Stomach smooth muscle (tissue), 2 donors: ENCODE data around the gene TBKBP1.
A peak's percentile ranks its signal among the peaks of the same experiment; 100 is the strongest.

ENCODE experiments used
- H3K27ac ChIP-seq: one replicate; pipeline ENCODE4 v1.7.0; 2013; ENCODE audit warnings: mild to moderate bottlenecking, low read length, inconsistent platforms
- H3K27me3 ChIP-seq, 2 donors: one replicate each; pipeline ENCODE4 v1.7.0; 2013; ENCODE audit warnings: low read length in 2 of 2; ENCODE audit not compliant: insufficient read depth in 2 of 2, control insufficient read depth in 1 of 2
- H3K36me3 ChIP-seq, 2 donors: one replicate each; pipeline ENCODE4 v1.7.0; 2013; ENCODE audit warnings: low read length in 2 of 2; ENCODE audit not compliant: control insufficient read depth in 2 of 2, insufficient read depth in 2 of 2
- H3K4me1 ChIP-seq: one replicate; pipeline ENCODE4 v1.7.0; 2013; ENCODE audit warnings: low read length; ENCODE audit not compliant: control insufficient read depth, insufficient read depth
- H3K4me3 ChIP-seq, 2 donors: one replicate each; pipeline ENCODE4 v1.7.0; 2013; ENCODE audit warnings: low read length in 2 of 2
- H3K9ac ChIP-seq, 2 donors: one replicate each; pipeline ENCODE4 v1.7.0; 2013; ENCODE audit warnings: low read length in 2 of 2, mild to moderate bottlenecking in 1 of 2
- H3K9me3 ChIP-seq, 2 donors: one replicate each; pipeline ENCODE4 v1.7.0; 2013; ENCODE audit warnings: low read length in 2 of 2; ENCODE audit not compliant: control insufficient read depth in 2 of 2
- donor health status: healthy.
- donor health status: Pancreatic carcinoma.

The TBKBP1 gene

DNA sequence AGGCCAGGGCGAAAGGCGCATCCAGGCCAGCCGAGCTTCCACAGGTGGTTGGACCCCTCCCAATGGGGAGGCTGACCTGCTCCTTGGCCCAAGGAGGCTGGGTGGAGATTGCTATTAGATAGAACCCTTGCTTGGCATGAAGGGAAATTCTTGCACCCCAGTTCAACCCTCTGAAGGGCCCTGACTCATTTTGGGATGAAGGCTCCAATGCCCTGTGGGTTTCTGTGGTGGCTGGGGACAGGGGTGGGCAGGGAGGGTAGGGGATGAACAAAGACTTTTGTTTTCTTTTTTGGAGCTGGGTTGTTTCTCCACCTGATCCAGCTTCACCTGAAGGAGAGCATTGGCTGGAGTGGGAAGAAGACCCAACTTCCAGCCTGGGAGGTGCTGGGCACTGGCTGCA, 22.4 kb downstream of the TBKBP1 start:
- peaks cover 41 to 51% of the 10 kb centered on the region in 2 donors for H3K27me3 ChIP-seq
- H3K4me3 ChIP-seq: no peak overlapping the region
- no peaks in the 10 kb centered on the region for H3K9me3 ChIP-seq
- peaks cover 7% of the 10 kb centered on the region for H3K4me1 ChIP-seq
- H3K9ac ChIP-seq: no peak overlapping the region
- H3K36me3 ChIP-seq: no peaks in the 10 kb centered on the region
- no peak overlapping the region for H3K27ac ChIP-seq

DNA sequence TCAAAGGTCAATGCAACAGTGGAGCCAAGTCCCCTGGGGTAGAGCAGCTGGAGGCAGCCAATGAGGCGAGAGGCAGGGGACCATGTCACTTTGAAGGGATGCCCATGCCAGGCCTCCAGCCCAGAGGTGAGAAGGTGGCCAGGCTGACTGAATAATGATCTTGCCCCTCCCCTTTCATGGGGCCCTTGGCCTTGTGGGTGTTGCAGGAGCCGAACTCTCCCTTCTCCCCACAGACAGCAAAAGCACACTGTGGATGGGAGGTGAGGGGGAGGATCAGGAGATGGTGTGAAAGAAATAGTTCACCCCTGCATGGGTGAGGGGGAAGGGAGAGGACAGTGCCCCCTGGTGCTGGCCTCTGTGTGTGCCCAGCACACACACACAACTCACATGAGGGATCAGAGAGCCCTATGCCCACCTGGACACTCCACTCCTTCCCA, 23.3 kb downstream of the TBKBP1 start:
- Histone ChIP-seq H3K27me3 (peaks cover 50 to 60% of the 10 kb centered on the region in 2 donors), H3K9me3 (no peaks in the 10 kb centered on the region), H3K4me1 (peaks cover 7% of the 10 kb centered on the region), H3K9ac (no peak overlapping the region), H3K27ac (no peak overlapping the region), H3K4me3 (no peak overlapping the region), H3K36me3 (no peaks in the 10 kb centered on the region)

DNA sequence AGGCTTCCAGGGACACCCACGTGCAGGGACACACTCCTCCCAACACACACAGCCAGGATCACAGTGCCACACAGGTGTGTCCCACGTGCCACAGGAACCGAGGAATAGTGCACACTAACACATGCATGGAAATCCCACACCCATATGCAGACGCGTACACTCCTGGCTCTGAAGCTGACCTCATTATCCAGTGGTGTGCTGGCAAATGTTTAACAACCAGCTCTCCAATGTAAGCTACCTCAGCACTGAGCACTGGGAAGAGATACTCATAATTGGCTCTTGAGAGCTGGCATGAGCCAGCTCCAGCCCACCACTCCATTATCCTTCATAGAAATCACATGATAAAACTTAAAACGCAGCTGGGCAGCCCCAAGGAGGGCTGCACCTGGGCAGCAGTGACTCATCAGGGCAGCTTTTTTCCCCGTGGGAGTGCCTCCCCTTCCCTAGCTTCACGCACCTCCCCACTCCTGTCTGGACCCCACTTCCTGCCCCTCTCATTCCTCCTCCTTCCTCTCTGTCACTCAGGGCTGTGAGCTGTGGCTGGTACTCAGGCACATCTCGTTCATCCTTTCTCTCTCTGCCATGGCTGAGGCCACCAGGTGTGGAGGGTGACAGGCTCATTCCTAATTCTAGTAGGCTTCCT, 24.1 kb downstream of the TBKBP1 start:
- Histone ChIP-seq H3K4me3 (no peak overlapping the region), H3K27ac (no peak overlapping the region), H3K4me1 (peaks cover 7% of the 10 kb centered on the region), H3K9me3 (no peaks in the 10 kb centered on the region), H3K9ac (no peak overlapping the region), H3K27me3 (peaks cover 55 to 61% of the 10 kb centered on the region in 2 donors), H3K36me3 (no peaks in the 10 kb centered on the region)

DNA sequence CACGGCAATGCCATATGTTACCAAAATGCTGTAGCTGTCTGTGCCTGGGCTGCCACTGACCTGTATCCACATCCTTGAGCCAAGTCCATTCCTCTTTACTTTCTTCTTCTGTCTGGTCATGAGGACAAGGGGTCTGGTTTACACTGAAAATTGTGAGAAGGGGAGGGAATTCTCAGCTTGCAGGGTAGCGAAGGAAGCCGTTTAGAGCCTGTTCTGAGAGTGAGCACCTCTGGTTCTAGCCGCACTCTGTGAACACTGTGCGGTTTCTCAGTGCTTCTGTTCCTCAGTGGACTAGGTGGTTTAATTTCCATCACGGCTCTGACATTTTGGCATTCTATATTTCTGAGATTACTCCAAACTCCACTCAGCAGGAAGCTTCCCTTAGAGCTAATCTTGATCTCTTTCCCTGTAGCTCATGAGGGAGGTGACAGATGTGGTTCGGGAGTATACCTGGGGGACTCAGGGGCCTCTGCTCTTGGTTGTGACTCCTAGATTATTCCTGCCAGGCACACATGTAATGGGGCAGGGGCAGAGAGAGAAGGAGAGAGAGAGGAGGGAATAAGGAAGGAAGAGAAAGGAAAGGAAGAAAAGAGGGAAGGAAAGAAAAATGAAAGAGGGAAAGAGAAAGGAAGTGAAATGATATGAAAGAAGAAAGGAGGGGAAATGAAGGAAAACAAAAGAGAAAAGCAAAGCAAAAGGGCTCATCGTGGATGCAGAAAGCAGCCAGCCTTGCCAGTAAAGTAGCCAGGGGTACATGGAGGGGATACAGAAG, 24.9 kb downstream of the TBKBP1 start:
- Histone ChIP-seq H3K27me3 (peaks cover 49 to 56% of the 10 kb centered on the region in 2 donors), H3K9ac (no peak overlapping the region), H3K4me3 (no peak overlapping the region), H3K9me3 (no peaks in the 10 kb centered on the region), H3K4me1 (peaks cover 7% of the 10 kb centered on the region), H3K36me3 (no peaks in the 10 kb centered on the region), H3K27ac (no peak overlapping the region)

DNA sequence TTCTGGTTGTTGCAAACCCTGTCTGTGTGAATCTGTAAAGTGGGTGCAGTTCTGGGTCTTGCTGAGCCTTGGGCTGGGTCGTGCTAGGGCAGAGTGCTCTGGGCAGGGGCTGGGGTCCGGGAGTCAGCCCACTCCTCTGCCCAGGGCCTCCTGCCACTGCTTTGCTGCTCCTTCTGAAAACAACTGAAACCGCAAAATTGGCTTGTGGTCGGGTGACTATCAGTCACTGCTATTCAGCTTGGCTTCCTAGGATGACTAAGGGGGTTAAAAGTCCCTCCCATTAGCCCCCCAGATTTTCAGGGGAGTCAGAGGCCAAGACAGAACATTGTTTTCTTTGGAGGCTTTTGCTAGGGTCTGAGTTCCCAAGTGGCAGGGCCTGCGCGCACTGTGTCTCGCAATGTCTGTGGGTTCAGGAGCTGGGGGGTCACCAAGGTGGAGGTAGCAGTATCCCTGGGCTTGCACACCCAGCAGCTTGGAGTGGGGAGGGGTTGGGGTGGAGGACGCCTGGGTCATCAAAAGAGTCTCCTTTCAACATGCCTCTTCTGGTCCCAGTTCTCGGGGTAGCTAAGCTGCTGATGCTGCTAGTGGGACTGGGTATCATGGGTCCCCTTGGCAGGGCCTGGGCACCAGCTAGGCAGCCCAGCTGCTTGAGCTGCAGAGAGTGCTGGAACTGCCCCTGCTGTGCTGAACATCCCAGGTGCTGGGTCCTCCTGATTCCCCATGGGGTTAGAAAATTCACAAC, 25.6 kb downstream of the TBKBP1 start:
- Histone ChIP-seq H3K9me3 (no peaks in the 10 kb centered on the region), H3K27me3 (peaks cover 51 to 57% of the 10 kb centered on the region in 2 donors)

DNA sequence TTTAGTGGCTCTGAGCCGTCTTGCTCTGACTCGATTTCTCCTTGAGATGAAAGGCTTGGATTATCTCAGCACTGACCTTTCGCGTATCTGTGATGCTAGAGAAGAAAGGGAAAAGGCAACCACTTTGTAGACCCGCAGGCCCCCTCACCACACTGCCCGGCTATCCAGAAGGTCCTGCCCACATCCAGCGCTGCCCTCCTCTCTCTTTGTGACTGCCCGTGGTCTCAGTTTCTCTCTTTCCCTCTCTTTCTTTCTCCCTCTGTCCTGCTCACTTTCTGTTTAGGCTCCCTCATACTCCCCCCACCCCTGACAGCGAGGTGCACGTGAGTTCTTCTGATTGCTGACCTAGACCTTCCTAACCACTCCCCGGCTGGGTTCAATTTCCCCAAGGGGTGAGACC, 26.2 kb downstream of the TBKBP1 start:
- peaks cover 50 to 55% of the 10 kb centered on the region in 2 donors for H3K27me3 ChIP-seq
- no peak overlapping the region for H3K27ac ChIP-seq
- no peaks in the 10 kb centered on the region for H3K9me3 ChIP-seq
- no peak overlapping the region for H3K9ac ChIP-seq
- H3K4me3 ChIP-seq: no peak overlapping the region
- peaks cover 7% of the 10 kb centered on the region for H3K4me1 ChIP-seq
- no peaks in the 10 kb centered on the region for H3K36me3 ChIP-seq

More for the DNA sequence above, 25.6 kb downstream of the TBKBP1 start:
- H3K9ac ChIP-seq: no peak overlapping the region
- H3K4me1 ChIP-seq: peaks cover 7% of the 10 kb centered on the region
- no peak overlapping the region for H3K4me3 ChIP-seq
- H3K27ac ChIP-seq: no peak overlapping the region
- H3K36me3 ChIP-seq: no peaks in the 10 kb centered on the region

DNA sequence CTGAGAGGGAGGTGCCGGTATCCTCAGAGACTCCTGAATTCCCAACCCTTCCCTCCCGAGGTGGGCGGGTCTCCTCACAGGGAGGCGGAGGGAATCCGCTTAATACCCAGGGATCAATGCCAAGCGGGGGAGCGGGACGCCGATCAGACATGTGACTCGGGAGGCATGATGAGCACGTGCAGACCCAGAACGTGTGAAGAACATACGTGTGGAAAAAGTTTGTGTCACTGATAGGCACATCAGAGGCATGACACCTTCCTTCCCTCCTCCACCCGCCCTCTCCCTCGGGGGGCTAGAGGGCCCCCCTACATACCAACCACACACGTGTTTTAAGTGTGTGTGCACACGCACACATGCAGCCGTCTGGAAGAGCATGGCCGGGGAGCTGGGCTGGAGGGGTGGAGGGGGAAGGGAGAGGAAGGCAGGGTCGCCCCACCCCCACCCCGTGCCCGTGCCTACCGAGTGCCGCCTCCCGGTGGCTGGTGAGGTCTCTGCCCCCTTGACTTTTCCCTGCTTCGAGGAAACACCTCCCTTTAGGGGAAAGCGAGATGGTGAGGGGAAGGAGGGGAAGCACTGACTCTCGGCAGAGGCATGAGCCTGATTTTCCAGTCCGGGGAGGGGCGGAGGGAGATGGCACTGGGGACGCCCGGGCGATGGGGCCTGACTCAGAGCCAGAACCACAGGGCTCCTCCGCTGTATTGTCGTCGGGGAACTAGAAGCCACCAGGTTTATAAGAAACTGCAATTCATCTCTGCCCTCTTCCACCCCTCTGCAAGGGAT, 27.0 kb downstream of the TBKBP1 start:
- H3K4me1 ChIP-seq: peaks cover 7% of the 10 kb centered on the region
- no peak overlapping the region for H3K27ac ChIP-seq

DNA sequence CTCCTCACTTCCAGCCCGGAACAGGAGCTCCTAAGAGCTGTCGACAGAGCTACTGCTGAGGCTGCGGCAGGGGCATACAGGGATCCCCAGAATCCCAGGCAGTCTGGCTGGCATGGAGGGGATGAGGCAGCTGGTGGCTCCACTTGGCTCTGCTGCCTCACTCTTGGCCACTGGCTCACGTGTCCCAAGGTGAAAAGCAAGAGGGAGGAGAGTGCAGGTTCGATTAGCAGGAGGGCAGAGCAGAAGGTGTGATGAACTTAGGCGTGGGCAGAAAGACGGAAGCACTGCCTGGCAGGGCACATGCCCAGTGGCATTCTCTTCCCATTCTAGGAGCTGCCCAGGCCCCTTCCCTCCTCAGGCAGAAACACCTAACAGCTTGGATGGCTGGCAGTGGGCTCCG, 27.8 kb downstream of the TBKBP1 start:
- Histone ChIP-seq H3K27me3 (peaks cover 60 to 61% of the 10 kb centered on the region in 2 donors), H3K4me3 (no peak overlapping the region), H3K9me3 (no peaks in the 10 kb centered on the region), H3K36me3 (no peaks in the 10 kb centered on the region), H3K9ac (no peak overlapping the region), H3K4me1 (peaks cover 7% of the 10 kb centered on the region), H3K27ac (no peak overlapping the region)

More for the DNA sequence above, 27.0 kb downstream of the TBKBP1 start:
- Histone ChIP-seq H3K4me3 (peak overlapping the region; percentile 15 to 16), H3K9me3 (no peaks in the 10 kb centered on the region), H3K9ac (no peak overlapping the region), H3K36me3 (no peaks in the 10 kb centered on the region), H3K27me3 (peaks cover 55 to 56% of the 10 kb centered on the region in 2 donors)

DNA sequence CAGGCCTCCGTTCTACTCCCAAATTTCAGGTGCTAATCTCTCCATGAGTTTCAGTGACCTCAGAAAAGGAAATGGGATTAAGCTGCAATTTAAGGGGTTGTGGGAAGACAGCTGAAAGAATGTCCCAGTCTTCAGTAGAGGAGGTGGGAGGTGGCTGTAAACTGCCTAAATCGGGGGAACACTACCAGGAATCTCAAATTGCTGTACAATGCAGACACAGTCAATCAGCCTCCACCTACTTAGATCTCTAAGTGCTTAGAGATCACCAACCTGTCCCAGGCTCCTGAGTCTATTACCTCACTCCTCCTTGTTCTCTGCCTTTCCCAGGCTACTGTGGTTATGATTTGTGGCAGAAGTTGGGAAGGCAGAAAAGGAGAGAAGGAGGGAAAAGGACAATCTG, 30.7 kb downstream of the TBKBP1 start:
- Histone ChIP-seq H3K36me3 (no peaks in the 10 kb centered on the region), H3K4me3 (no peak overlapping the region), H3K4me1 (peaks cover 7% of the 10 kb centered on the region), H3K27ac (no peak overlapping the region), H3K9me3 (no peaks in the 10 kb centered on the region), H3K27me3 (peaks cover 52 to 56% of the 10 kb centered on the region in 2 donors), H3K9ac (no peak overlapping the region)

DNA sequence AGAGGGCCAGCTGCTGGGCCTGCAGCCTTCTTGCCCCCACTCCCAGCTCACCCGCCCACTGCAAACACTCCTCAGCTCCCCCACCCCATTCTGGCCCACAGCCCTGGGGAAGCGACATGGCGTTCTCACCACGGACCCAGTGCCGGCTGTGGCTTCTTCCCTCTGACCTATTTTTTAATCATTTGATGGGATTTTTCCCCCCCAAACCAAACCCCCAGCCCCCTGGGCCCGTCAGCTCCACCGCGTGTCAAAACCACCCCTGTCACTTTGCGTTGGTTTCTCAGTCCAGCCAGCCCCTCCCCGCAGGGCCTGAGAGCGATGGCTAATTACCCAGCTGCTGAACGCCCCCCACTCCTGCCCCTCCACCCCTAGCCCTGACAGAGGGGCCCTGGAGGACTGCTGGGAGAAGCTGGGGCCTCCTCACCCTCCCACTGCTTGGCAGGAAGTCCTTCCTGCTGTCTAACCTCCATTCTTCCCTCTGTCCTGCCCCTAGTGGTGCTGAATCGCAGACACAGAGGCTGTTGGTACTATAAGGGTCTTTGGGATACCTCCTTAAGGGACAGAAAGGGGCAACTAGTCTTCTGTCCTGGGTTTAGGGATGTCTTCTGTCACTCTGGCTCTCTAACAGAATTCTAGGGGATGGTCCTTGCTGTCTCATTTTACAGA, 31.6 kb downstream of the TBKBP1 start:
- Histone ChIP-seq H3K4me3 (no peak overlapping the region), H3K27ac (no peak overlapping the region), H3K9ac (no peak overlapping the region), H3K9me3 (no peaks in the 10 kb centered on the region), H3K36me3 (no peaks in the 10 kb centered on the region), H3K4me1 (peaks cover 6% of the 10 kb centered on the region), H3K27me3 (peaks cover 45 to 47% of the 10 kb centered on the region in 2 donors)
